HepG2 (cell line): ENCODE measurements around the gene THOP1. TPM values are rescaled to one million over a fixed set of nuclear protein-coding genes. Genes with fewer than 3 reads are reported as not detected.

Experiments
- ARID3A ChIP-seq: IDR thresholded peaks from 2 replicates; pipeline ENCODE4 v1.6.1; 2012; ENCODE audit warnings: low read depth, low read length, improper control_type of control experiment
- CEBPB ChIP-seq: IDR thresholded peaks from 2 replicates; pipeline ENCODE4 v1.6.1; 2011; ENCODE audit warnings: low read depth, low read length, improper control_type of control experiment, borderline replicate concordance
- GATAD2A ChIP-seq: IDR thresholded peaks from 2 replicates; pipeline ENCODE4 v1.6.1; 2016
- HNF1B ChIP-seq: sonication (generic); formaldehyde crosslinking; IDR thresholded peaks from 2 replicates; pipeline ENCODE4 v1.5.1; 2020; ENCODE audit warnings: mild to moderate bottlenecking, moderate library complexity, missing genetic modification reagents
- POLR2G ChIP-seq: fragments of 200-400 bp; formaldehyde crosslinking; IDR thresholded peaks from 2 replicates; pipeline ENCODE4 v1.6.1; 2018; ENCODE audit warnings: mild to moderate bottlenecking, low read depth, low read length, moderate library complexity
- ZFP82 ChIP-seq: sonication (generic); formaldehyde crosslinking; IDR thresholded peaks from 2 replicates; pipeline ENCODE4 v1.5.1; 2020; ENCODE audit warnings: mild to moderate bottlenecking, missing genetic modification reagents, borderline replicate concordance
- polyA plus RNA-seq, 8 experiments: library from polyadenylated mRNA; depleted of rRNA in 3 of 8; stranded (reverse) in 7 of 8; unstranded in 1 of 8; fragments of >200 nt; fragmentation: Illumina TruSeq in 4 of 8; extraction: Trizol in 4 of 8; gene quantifications; 2 replicates each; pipeline versions ENCODE4 v1.2.1 to v1.2.3, GENCODE V29; 2011 to 2016; ENCODE audit warnings: low read depth in 4 of 8, missing spikeins in 1 of 8, mixed read lengths in 1 of 8; ENCODE audit not compliant: insufficient read depth in 1 of 8
- total RNA-seq, 5 experiments: library from RNA; depleted of rRNA; stranded (reverse); fragments of >200 nt; fragmentation: Illumina TruSeq; extraction: Trizol; gene quantifications; 2 replicates each; pipeline ENCODE4 v1.2.3, GENCODE V29; 2016; ENCODE audit warnings: low read depth in 1 of 5
- TF ChIP-seq, protein P1 (sequence below): IDR thresholded peaks from 2 replicates; pipeline ENCODE4 v1.4.0; 2020; ENCODE audit warnings: mild to moderate bottlenecking, missing genetic modification reagents
- TF ChIP-seq, protein P2 (sequence below): sonication (generic); formaldehyde crosslinking; IDR thresholded peaks from 2 replicates; pipeline ENCODE4 v1.4.0; 2020; ENCODE audit warnings: missing genetic modification reagents, borderline replicate concordance
- TF ChIP-seq, protein P3 (sequence below): sonication (generic); formaldehyde crosslinking; IDR thresholded peaks from 2 replicates; pipeline ENCODE4; 2020; ENCODE audit warnings: missing genetic modification reagents, mild to moderate bottlenecking, borderline replicate concordance

Gene THOP1
- total and polyA plus RNA-seq, 2 of the 13 experiments (the other 11 are each of a cell fraction or from before 2014, with no cell fraction given) = 74.4 to 116 TPM

DNA sequence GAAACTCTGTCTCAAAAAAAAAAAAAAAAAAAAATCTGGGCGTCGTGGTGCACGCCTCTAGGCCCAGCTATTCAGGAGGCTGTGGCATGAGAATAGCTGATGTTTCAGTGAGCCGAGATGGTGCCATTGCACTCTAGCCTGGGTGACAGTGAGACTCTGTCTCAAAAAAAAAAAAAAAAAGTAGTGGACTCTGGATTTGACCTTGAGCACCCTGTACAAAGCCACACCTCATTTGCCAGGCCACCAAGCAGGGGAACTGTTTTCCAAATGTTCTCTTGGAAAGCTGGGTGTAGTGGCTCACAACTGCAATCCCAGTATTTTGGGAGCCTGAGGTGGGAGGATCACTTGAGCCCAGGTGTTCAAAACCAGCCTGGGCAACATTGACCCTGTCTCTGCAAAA, 52.1 kb downstream of the THOP1 start (continued):
- peak; percentile 35; the same call in 1 of the 2 replicates for TF ChIP-seq POLR2G
- TF ChIP-seq ZFP82 = no peak
- TF ChIP-seq, protein P1, sequence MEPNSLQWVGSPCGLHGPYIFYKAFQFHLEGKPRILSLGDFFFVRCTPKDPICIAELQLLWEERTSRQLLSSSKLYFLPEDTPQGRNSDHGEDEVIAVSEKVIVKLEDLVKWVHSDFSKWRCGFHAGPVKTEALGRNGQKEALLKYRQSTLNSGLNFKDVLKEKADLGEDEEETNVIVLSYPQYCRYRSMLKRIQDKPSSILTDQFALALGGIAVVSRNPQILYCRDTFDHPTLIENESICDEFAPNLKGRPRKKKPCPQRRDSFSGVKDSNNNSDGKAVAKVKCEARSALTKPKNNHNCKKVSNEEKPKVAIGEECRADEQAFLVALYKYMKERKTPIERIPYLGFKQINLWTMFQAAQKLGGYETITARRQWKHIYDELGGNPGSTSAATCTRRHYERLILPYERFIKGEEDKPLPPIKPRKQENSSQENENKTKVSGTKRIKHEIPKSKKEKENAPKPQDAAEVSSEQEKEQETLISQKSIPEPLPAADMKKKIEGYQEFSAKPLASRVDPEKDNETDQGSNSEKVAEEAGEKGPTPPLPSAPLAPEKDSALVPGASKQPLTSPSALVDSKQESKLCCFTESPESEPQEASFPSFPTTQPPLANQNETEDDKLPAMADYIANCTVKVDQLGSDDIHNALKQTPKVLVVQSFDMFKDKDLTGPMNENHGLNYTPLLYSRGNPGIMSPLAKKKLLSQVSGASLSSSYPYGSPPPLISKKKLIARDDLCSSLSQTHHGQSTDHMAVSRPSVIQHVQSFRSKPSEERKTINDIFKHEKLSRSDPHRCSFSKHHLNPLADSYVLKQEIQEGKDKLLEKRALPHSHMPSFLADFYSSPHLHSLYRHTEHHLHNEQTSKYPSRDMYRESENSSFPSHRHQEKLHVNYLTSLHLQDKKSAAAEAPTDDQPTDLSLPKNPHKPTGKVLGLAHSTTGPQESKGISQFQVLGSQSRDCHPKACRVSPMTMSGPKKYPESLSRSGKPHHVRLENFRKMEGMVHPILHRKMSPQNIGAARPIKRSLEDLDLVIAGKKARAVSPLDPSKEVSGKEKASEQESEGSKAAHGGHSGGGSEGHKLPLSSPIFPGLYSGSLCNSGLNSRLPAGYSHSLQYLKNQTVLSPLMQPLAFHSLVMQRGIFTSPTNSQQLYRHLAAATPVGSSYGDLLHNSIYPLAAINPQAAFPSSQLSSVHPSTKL (CRISPR knock-in tag) = peak; percentile 51; the same call in 1 of the 2 replicates
- TF ChIP-seq, protein P2, sequence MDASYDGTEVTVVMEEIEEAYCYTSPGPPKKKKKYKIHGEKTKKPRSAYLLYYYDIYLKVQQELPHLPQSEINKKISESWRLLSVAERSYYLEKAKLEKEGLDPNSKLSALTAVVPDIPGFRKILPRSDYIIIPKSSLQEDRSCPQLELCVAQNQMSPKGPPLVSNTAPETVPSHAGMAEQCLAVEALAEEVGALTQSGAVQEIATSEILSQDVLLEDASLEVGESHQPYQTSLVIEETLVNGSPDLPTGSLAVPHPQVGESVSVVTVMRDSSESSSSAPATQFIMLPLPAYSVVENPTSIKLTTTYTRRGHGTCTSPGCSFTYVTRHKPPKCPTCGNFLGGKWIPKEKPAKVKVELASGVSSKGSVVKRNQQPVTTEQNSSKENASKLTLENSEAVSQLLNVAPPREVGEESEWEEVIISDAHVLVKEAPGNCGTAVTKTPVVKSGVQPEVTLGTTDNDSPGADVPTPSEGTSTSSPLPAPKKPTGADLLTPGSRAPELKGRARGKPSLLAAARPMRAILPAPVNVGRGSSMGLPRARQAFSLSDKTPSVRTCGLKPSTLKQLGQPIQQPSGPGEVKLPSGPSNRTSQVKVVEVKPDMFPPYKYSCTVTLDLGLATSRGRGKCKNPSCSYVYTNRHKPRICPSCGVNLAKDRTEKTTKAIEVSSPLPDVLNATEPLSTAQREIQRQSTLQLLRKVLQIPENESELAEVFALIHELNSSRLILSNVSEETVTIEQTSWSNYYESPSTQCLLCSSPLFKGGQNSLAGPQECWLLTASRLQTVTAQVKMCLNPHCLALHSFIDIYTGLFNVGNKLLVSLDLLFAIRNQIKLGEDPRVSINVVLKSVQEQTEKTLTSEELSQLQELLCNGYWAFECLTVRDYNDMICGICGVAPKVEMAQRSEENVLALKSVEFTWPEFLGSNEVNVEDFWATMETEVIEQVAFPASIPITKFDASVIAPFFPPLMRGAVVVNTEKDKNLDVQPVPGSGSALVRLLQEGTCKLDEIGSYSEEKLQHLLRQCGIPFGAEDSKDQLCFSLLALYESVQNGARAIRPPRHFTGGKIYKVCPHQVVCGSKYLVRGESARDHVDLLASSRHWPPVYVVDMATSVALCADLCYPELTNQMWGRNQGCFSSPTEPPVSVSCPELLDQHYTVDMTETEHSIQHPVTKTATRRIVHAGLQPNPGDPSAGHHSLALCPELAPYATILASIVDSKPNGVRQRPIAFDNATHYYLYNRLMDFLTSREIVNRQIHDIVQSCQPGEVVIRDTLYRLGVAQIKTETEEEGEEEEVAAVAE = 0 out of 2 replicates have a peak, but pooled peaks have one; percentile 74
- peak; percentile 67; the same call in 1 of the 2 replicates for TF ChIP-seq GATAD2A (CRISPR knock-in tag)
- TF ChIP-seq, protein P3, sequence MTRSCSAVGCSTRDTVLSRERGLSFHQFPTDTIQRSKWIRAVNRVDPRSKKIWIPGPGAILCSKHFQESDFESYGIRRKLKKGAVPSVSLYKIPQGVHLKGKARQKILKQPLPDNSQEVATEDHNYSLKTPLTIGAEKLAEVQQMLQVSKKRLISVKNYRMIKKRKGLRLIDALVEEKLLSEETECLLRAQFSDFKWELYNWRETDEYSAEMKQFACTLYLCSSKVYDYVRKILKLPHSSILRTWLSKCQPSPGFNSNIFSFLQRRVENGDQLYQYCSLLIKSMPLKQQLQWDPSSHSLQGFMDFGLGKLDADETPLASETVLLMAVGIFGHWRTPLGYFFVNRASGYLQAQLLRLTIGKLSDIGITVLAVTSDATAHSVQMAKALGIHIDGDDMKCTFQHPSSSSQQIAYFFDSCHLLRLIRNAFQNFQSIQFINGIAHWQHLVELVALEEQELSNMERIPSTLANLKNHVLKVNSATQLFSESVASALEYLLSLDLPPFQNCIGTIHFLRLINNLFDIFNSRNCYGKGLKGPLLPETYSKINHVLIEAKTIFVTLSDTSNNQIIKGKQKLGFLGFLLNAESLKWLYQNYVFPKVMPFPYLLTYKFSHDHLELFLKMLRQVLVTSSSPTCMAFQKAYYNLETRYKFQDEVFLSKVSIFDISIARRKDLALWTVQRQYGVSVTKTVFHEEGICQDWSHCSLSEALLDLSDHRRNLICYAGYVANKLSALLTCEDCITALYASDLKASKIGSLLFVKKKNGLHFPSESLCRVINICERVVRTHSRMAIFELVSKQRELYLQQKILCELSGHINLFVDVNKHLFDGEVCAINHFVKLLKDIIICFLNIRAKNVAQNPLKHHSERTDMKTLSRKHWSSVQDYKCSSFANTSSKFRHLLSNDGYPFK (CRISPR knock-in tag) = no peak
- TF ChIP-seq HNF1B (CRISPR knock-in tag) = peak; percentile 57; the same call in 1 of the 2 replicates
- TF ChIP-seq ARID3A = no peak
- no peak for TF ChIP-seq CEBPB
